ENCODE results near the gene TNFAIP2. TPM values are rescaled to one million over a fixed set of nuclear protein-coding genes. Genes with fewer than 3 reads are reported as not detected.

TNFAIP2 gene
- total and polyA plus RNA-seq, 2 donors (not counting 3 experiments of a cell fraction or from before 2014, with no cell fraction given) = 31.6 to 42.7 TPM

DNA sequence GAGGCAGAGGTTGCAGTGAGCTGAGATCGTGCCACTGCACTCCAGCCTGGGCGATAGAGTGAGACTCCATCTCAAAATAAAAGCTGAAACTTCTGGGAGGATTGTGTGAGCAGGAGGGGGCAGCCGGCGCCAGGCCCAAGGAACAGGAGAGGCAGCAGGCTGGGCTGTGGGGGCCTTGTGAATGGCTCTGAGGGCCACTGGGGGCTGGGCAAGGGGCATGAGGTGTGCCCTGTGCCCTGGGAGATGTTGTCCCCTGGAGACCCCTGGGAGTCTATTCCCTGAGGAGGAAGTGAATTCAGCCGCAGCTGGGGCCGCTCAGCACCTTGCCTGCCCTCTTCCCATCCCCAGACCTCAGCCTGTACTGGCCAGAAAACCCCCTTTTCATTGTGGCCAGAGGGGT, 34.3 kb upstream of the TNFAIP2 start:
- no peak overlapping the region for H3K9ac ChIP-seq (replicated peaks; ENCODE audit: extremely low read depth, insufficient read depth, low read length)
- dilution Hi-C loops (cut with MboI; ENCODE audit: extremely low pct_ligation_motif_present, low sequenced_read_pairs) (no loop called here), intact Hi-C loops (cut with micrococcal nuclease) (no loop called here)
- H3K27ac ChIP-seq (ENCODE audit: insufficient read depth, low read depth, low read length) = no peak overlapping the region
- TF ChIP-seq GATA2 (IDR thresholded peaks at IDR 0.05; ENCODE audit: insufficient read depth, insufficient read length, low read depth, low read length) = no peak
- TF ChIP-seq EZH2 (IDR thresholded peaks at IDR 0.05; ENCODE audit: borderline replicate concordance, low read depth, low read length, severe bottlenecking) = no peak
- TF ChIP-seq, protein P1, sequence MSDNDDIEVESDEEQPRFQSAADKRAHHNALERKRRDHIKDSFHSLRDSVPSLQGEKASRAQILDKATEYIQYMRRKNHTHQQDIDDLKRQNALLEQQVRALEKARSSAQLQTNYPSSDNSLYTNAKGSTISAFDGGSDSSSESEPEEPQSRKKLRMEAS (IDR thresholded peaks at IDR 0.05; ENCODE audit: insufficient read depth, insufficient read length) = no peak
- no peak for TF ChIP-seq FOS (IDR thresholded peaks at IDR 0.05; ENCODE audit: borderline replicate concordance, insufficient read depth, low read length)
- no peak for TF ChIP-seq POLR2AphosphoS5 (IDR thresholded peaks at IDR 0.05; ENCODE audit: insufficient read depth, low read depth, low read length)
- no peak for TF ChIP-seq JUN (IDR thresholded peaks at IDR 0.05; ENCODE audit: borderline replicate concordance, insufficient read depth, insufficient read length, low read depth)
- TF ChIP-seq MYC (IDR thresholded peaks at IDR 0.05; ENCODE audit: low read depth, low read length) = no peak
- TF ChIP-seq, protein P2, sequence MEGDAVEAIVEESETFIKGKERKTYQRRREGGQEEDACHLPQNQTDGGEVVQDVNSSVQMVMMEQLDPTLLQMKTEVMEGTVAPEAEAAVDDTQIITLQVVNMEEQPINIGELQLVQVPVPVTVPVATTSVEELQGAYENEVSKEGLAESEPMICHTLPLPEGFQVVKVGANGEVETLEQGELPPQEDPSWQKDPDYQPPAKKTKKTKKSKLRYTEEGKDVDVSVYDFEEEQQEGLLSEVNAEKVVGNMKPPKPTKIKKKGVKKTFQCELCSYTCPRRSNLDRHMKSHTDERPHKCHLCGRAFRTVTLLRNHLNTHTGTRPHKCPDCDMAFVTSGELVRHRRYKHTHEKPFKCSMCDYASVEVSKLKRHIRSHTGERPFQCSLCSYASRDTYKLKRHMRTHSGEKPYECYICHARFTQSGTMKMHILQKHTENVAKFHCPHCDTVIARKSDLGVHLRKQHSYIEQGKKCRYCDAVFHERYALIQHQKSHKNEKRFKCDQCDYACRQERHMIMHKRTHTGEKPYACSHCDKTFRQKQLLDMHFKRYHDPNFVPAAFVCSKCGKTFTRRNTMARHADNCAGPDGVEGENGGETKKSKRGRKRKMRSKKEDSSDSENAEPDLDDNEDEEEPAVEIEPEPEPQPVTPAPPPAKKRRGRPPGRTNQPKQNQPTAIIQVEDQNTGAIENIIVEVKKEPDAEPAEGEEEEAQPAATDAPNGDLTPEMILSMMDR (IDR thresholded peaks at IDR 0.05; ENCODE audit: extremely low read depth in 1 of 2, insufficient read depth in 1 of 2, low read depth in 1 of 2, low read length in 2 of 2) = no peak
- no peak for TF ChIP-seq POLR2A (IDR thresholded peaks at IDR 0.05; ENCODE audit: low read depth, low read length)
- no peaks in the 10 kb centered on the region for H3K36me3 ChIP-seq (ENCODE audit: control insufficient read depth in 2 of 2, extremely low read depth in 1 of 2, insufficient read depth in 2 of 2, low read length in 2 of 2)
- no peaks in the 10 kb centered on the region for H4K20me1 ChIP-seq (replicated peaks; ENCODE audit: control insufficient read depth, extremely low read depth, insufficient read depth, low read length)
- H3K27me3 ChIP-seq (ENCODE audit: control insufficient read depth in 2 of 2, insufficient read depth in 2 of 2, low read length in 2 of 2) = peaks cover 6% of the 10 kb centered on the region in 2 experiments
- H2AFZ ChIP-seq (ENCODE audit: low read depth, low read length) = no peak overlapping the region
- peaks cover 4% of the 10 kb centered on the region for H3K4me1 ChIP-seq (ENCODE audit: control insufficient read depth, extremely low read depth, insufficient read depth, low read length)
- no peak overlapping the region for H3K4me3 ChIP-seq (replicated peaks in 1 of 3; ENCODE audit: insufficient read depth in 1 of 3, low read depth in 1 of 3, low read length in 3 of 3)
- CTCF ChIA-PET = no interaction called here
- no peak overlapping the region for H3K4me2 ChIP-seq (ENCODE audit: insufficient read depth, low read length)
- H3K79me2 ChIP-seq (ENCODE audit: control insufficient read depth, insufficient read depth, low read length) = no peaks in the 10 kb centered on the region
- FAIRE-seq = no peak
- BruUV-seq (replicated peaks) = no TSS peak
- no peak for DNase-seq (ENCODE audit: low read depth, low spot score)
- H3K9me1 ChIP-seq (replicated peaks; ENCODE audit: control insufficient read depth, extremely low read depth, insufficient read depth, low read length) = no peaks in the 10 kb centered on the region
- no peaks in the 10 kb centered on the region for H3K9me3 ChIP-seq (replicated peaks; ENCODE audit: control insufficient read depth, insufficient read depth, low read length)
- POLR2A ChIA-PET = no interaction called here
